ENCODE measurements around the gene ATP10A.

The ATP10A gene, protein sequence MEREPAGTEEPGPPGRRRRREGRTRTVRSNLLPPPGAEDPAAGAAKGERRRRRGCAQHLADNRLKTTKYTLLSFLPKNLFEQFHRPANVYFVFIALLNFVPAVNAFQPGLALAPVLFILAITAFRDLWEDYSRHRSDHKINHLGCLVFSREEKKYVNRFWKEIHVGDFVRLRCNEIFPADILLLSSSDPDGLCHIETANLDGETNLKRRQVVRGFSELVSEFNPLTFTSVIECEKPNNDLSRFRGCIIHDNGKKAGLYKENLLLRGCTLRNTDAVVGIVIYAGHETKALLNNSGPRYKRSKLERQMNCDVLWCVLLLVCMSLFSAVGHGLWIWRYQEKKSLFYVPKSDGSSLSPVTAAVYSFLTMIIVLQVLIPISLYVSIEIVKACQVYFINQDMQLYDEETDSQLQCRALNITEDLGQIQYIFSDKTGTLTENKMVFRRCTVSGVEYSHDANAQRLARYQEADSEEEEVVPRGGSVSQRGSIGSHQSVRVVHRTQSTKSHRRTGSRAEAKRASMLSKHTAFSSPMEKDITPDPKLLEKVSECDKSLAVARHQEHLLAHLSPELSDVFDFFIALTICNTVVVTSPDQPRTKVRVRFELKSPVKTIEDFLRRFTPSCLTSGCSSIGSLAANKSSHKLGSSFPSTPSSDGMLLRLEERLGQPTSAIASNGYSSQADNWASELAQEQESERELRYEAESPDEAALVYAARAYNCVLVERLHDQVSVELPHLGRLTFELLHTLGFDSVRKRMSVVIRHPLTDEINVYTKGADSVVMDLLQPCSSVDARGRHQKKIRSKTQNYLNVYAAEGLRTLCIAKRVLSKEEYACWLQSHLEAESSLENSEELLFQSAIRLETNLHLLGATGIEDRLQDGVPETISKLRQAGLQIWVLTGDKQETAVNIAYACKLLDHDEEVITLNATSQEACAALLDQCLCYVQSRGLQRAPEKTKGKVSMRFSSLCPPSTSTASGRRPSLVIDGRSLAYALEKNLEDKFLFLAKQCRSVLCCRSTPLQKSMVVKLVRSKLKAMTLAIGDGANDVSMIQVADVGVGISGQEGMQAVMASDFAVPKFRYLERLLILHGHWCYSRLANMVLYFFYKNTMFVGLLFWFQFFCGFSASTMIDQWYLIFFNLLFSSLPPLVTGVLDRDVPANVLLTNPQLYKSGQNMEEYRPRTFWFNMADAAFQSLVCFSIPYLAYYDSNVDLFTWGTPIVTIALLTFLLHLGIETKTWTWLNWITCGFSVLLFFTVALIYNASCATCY (N-terminal part only)

GRCh38 chr15:25863111-25863967 is at the start of gene ATP10A:
Gene ATP10A, minus strand, starts transcription at chr15:25863327. Its CDS starts 231 bp downstream, at chr15:25863096.
- no peak for DNase-seq

DNA sequence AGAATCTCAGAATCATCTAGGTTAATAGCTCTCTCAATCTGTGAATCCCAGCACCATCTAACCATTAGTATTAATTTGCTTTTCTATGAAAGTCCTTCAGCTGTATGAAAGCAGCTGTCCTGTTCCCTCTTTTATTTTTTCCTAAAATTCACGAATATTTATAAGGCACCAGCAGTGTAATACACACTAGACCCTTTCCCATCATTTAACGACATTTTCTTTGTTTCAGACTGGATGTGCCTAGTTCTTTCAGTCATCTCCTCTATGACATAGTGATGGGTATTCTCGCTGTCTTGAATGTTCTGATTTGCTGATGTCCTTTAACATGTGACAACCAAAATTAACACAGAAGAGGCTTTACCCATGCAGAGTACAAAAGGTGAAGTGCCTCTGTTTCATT is 48.9 kb upstream of the ATP10A start:
- DNase-seq = no peak

DNA sequence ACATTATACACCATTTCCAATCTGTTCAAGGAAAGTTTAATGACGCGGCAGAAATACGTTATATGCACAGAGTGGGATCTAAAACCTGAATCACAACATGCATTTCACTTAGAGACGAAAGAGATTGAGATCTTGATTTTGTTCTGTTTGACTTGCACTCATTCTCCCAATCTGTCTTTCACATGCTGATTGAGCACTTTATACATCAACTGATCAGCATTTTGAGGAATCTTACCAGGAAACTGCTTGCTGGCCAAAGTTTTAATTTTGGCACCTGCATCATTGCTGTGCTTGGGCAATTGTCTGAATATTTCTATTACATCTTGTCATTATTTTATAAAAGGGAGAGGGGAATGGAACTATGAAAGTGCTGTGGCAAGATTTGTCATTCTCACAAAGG is 47.7 kb upstream of the ATP10A start:
- no peak for DNase-seq

- DNase-seq = no peak
These were observed 46.7 kb upstream of the ATP10A start for GRCh38 chr15:25909806-25910205.

- DNase-seq = no peak
These were observed 46.2 kb upstream of the ATP10A start for GRCh38 chr15:25909325-25909724.

DNA sequence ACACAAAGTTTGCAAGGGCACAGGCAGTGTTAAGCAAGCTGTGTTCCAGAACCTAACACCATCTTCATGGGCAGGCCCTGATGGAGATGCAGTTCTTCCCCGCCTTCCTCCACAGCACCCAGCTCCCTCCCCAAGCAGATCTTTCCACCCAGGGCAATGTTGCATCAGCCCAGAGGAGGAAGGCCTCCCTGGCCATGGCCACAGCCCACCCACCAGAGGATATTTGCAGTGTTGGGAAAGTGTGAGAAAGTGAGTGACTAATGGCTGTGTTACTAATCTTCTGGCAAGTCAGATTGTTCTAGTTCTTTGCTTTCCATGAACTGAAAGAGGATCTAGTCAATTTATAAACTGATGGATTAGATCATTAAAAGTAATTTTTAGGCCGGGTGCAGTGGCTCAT is 42.0 kb upstream of the ATP10A start:
- DNase-seq = peak in 4 of 58 donors; percentile 4 to 12 (median 5)

- no peak for DNase-seq
These were observed 40.0 kb upstream of the ATP10A start for GRCh38 chr15:25903024-25903581.

DNA sequence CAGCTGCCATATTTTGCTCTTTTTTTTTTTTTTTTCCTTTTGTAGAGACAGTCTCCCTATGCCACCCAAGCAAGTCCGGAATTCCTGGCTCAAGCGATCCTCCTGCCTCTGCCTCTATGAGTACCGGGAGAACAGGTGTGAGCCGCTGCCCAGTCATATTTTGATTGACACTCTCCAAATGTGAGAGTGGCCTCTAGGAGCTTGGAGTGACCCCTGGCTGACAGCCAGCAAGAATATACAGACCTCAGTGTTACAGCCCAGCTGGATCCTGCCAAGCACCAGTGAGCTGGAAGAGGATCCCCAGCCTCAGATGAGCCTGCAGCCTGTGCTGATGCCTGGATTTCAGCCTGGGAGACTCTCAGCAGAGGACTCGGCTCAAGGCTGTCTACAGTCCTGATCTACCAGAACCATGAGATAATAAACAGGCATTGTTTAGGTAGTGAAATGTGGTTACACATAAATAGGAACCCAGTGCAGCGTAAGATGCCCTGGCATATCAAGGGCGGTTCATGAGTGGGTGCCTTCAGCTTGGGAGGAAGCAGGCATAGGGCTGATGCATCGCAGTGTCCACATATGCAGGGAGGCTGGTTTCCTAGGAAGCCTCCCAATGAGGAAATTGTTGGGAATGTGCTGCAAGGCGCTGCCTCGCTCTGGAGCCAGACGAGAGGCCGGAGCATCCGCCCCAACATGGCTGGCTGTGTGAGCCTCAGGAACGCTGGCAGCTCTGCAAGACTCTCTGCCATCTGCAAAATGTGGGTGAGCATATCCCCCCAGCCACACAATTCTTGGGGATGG is 38.9 kb upstream of the ATP10A start:
- DNase-seq = peak in 13 of 58 donors; percentile 9 to 44 (median 29)

DNA sequence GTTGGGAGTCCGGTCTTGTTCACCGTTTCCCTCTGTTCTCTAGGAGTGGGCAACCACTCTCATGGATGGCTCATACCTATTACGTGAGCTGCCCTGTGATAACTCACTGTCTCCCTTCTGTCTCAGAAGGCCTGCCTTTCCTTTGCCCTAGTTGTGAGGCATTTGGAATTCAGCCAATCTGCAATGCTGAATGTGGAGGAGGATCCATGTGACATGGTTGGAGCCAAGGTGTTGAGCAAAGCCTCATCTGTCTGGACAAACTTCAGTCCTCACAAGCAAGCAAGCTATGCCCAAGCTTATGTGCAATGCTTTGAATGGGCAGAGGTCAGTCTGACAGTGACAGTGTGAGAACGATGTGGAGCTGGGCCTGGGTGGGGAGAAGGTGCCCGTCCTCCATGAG is 37.8 kb upstream of the ATP10A start:
- no peak for DNase-seq

DNA sequence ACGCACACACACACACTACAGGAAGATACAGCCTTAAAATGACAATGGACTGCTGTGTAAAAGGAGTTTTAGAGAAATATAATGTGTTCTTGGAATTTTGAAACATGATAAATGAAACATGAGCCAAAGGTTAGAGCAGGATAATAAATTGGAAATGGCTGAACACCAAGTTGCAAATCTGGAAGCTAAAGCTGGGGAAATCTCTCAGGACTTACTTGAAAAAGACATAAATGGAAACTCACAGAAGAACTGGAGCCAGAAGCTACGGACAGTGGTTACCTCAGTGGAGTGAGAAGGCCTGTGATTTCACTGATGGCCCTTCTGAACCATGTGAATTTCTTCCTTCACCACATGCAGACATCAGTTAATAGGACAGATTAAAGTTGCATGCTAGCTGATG is 37.3 kb upstream of the ATP10A start:
- no peak for DNase-seq

GRCh38 chr15:25899870-25900269 is 36.7 kb upstream of the ATP10A start:
- no peak for DNase-seq

- no peak for DNase-seq
These were observed 34.5 kb upstream of the ATP10A start for GRCh38 chr15:25897658-25898057.

DNA sequence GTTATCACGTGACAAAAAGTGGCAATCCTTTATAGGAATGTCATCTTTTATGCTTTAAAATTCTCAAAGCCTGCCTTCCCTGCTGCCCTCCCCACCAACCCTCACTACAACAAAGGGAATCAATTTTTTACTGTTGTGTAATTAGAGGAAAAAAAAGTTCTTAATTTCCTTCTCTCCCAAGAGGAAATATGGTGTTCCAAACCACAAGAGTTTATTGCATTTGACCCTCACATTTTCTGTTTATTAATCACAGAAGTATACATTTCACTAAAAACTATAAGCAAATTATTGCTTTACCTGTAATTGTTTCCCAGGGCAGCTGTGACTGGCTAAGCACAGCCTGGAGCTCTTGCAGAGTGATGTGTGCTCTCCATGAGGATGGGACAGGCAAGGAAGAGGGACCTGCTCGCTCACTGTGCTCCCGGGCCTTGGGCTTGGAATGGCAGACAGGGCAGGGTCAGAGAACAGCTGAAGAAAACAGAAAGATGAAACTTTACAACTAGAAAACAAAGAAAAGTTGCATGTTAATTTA is 31.3 kb upstream of the ATP10A start:
- DNase-seq = no peak

GRCh38 chr15:25893596-25893995 is 30.5 kb upstream of the ATP10A start:
- DNase-seq = peak in 6 of 58 donors; percentile 17 to 42 (median 26)

- DNase-seq = no peak
These were observed 29.0 kb upstream of the ATP10A start for GRCh38 chr15:25892126-25892525.

DNA sequence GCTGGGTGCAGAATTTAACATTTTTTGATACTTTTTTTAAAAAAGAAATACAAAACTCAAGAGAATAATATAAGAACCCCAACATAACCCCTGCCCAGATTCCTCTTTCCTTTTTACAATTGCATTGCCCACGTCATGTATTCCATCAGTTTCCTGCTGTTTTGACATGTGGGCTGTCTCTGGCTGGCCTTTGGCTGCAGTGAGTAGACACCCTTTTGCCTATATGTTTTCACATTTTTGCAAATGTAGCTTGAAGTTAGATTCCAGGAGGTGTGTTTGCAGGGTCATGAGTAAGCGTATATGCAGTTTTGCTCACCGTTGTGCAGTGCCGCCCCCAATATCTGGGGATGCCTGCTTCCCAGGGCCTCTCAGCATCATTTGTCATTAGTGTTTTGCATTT is 28.0 kb upstream of the ATP10A start:
- no peak for DNase-seq

GRCh38 chr15:25890529-25890928 is 27.4 kb upstream of the ATP10A start:
- peak in 12 of 58 donors; percentile 7 to 75 (median 20) for DNase-seq

- no peak for DNase-seq
These were observed 24.7 kb upstream of the ATP10A start for GRCh38 chr15:25887870-25888269.

Measured in anterior cingulate cortex (tissue), 58 donors.